ENCODE measurements around the gene TUBA4A. TPM values are rescaled to one million over a fixed set of nuclear protein-coding genes. Genes with fewer than 3 reads are reported as not detected.
"Not testable (repeated sequence)": the region's sequence is repeated elsewhere in the genome, so short reads cannot be mapped to it uniquely, and the experiment has no call there.

Gene TUBA4A
- total and polyA plus RNA-seq, 8 donors, result 18.7 to 141 (median 40.0) TPM

DNA sequence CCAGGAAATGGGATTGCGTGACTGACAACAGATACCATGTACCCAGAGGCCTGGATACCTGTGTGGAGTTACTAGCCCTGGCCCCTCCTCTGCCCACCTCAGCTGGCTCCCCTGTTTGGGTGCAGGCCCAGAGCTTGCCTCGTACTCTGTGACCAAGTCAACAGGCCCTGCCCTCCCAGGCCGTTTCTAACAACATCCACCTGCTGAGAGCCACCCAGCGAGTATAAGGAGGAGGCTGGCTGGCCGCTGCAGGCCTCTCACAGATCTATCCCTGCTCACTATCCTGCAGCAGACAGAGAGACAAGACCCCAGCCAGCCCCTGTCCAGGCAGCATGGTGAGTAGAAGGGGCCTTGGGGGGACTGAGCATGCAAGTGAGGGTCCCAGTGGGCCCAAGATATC lies 12.5 kb upstream of the TUBA4A start:
- Histone ChIP-seq H3K4me3 (no peak overlapping the region), H3K9me3 (no peaks in the 10 kb centered on the region), H3K27ac (no peak overlapping the region), H3K27me3 (peaks cover 0 to 4% (median 0%) of the 10 kb centered on the region in 3 donors), H3K36me3 (no peaks in the 10 kb centered on the region), H3K4me1 (peaks cover 0 to 6% (median 0%) of the 10 kb centered on the region in 4 donors)
- intact Hi-C loops (cut with DNase I; ENCODE audit: low total_unique reads), result no loop called here
- TF ChIP-seq CTCF (IDR thresholded peaks at IDR 0.05) (no peak), POLR2A (IDR thresholded peaks at IDR 0.05) (no peak), POLR2AphosphoS5 (IDR thresholded peaks at IDR 0.05) (no peak), EP300 (IDR thresholded peaks at IDR 0.05) (no peak)
- peak in 1 of 2 donors; percentile 10 for DNase-seq
- WGBS, 5 donors, result 62 to 83% (median 76%) methylated on average over 4 to 5 of the region's 5 CpGs

DNA sequence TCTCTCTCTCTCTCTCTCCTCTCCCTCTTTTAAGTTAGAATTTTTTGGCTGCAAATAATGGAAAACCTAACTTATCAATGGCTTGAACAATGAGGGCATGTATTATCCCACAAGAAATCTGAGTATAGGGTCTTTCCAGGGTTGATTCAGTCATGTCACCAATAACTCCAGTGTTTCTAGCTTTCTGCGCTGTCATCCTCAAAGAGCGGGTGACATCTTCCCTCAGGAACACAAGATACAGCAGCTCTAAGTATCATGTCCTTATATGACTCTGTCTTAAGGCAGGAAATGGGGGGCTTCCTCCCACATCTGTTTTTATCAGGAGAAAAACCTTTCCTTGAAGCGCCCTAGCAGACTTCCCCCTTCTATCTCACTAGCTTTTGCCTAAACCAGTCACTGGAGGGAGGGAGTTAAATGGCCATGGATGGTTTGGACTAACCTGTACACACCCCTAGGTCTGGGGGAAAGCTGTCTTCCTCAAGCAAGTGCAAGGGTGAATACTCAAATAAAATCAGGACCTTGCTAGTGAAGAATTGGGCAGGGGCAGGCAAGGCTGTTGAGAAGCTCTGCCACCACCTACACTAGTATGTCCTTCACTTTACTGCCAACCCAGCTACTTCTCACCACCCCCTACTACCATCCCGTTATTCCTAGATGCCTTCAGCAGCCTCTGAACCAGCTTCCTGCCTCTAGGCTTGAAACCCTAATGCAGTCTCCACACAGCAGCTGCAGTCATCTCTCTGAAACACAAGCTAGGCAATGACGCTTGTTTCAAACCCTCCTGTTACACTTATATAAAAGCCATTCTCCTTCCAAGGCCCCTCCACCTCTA lies 7.5 kb upstream of the TUBA4A start:
- DNase-seq, result no peak
- 62 to 68% (median 65%) methylated on average over 5 of the region's 5 CpGs for WGBS, 5 donors
- H3K27me3 ChIP-seq, result peaks cover 0 to 24% (median 4%) of the 10 kb centered on the region in 3 donors
- H3K9me3 ChIP-seq, result no peaks in the 10 kb centered on the region
- no peaks in the 10 kb centered on the region for H3K36me3 ChIP-seq
- H3K4me3 ChIP-seq, result no peak overlapping the region
- H3K27ac ChIP-seq, result no peak overlapping the region
- intact Hi-C loops (cut with DNase I; ENCODE audit: low total_unique reads), result no loop called here
- TF ChIP-seq POLR2A (IDR thresholded peaks at IDR 0.05), result no peak
- TF ChIP-seq EP300 (IDR thresholded peaks at IDR 0.05), result no peak
- no peak for TF ChIP-seq POLR2AphosphoS5 (IDR thresholded peaks at IDR 0.05)
- no peak for TF ChIP-seq CTCF (IDR thresholded peaks at IDR 0.05)
- no peaks in the 10 kb centered on the region for H3K4me1 ChIP-seq

DNA sequence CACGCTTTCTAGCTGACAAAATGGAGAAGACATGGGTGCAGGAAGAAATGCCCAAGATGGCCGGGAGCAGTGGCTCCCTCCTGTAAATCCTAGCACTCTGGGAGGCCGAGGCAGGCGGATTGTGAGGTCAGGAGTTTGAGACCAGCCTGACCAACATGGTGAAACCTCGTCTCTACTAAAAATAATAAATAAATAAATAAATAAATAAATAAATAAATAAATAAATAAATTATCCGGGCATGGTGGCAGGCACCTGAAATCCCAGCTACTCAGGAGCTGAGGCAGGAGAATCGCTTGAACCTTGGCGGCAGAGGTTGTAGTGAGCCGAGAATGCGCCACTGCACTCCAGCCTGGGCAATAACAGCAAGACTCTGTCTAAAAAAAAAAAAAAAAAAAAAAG lies 5.2 kb upstream of the TUBA4A start:
- H3K27ac ChIP-seq; H3K9me3 ChIP-seq; DNase-seq; H3K36me3 ChIP-seq; H3K4me3 ChIP-seq; intact Hi-C loops (cut with DNase I; ENCODE audit: low total_unique reads): not testable (repeated sequence)
- WGBS, 5 donors, result 83 to 90% (median 86%) methylated on average over 10 of the region's 10 CpGs
- peaks cover 0 to 24% (median 4%) of the 10 kb centered on the region in 3 donors for H3K27me3 ChIP-seq
- H3K4me1 ChIP-seq, result peaks cover 9 to 14% (median 12%) of the 10 kb centered on the region in 4 donors

DNA sequence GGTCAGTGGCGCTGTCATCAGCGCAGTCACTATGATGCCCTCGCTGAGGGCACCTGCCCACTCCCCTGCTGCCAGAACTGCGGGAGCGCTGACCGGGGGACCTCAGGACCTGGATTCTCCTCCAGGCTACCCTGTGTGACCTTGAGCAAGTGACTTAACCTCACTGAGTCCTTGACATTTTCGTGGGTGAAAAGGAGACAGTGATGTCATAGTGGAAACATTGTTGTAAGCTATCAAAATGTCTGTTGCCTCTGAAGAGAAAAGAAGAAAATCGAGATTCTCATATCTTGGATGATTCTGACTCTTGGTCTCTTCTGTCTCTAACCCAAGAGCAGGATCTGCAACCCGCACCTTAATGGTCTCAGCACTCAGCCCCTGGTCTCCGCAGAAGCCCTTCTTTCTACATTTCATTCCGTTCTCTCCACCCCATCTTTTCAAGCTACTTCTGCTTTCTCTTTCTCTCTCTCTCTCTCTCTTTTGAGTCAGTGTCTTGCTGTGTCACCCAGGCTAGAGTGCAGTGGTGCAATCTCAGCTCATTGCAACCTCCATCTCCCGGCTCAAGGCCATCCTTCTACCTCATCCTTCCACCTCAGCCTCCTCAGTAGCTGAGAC lies 978 bp upstream of the TUBA4A start:
- 23 to 26% (median 23%) methylated on average over 11 to 12 of the region's 12 CpGs for WGBS, 5 donors
- intact Hi-C loops (cut with DNase I; ENCODE audit: low total_unique reads), result no loop called here
- Histone ChIP-seq H3K36me3 (peaks cover 12 to 18% (median 16%) of the 10 kb centered on the region in 4 donors), H3K27ac (peak overlapping the region; percentile 88 to 98 (median 94)), H3K9me3 (no peaks in the 10 kb centered on the region), H3K4me1 (peaks cover 49 to 54% (median 51%) of the 10 kb centered on the region in 4 donors), H3K27me3 (peaks cover 0 to 11% (median 0%) of the 10 kb centered on the region in 3 donors), H3K4me3 (peak overlapping the region; percentile 59 to 75 (median 72))
- TF ChIP-seq EP300 (IDR thresholded peaks at IDR 0.05) (no peak), POLR2AphosphoS5 (IDR thresholded peaks at IDR 0.05) (peak in 1 of 3 donors; percentile 35)
- DNase-seq, result no peak

GRCh38 chr2:219252900-219253752 lies 592 bp downstream of the TUBA4A start, which contains the start of gene TUBA4B:
Gene TUBA4B, plus strand, starts transcription at chr2:219253243. Its CDS starts 165 bp downstream, at chr2:219253408.
- peak; percentile 50 to 62 for DNase-seq
- no peaks in the 10 kb centered on the region for H3K9me3 ChIP-seq

More at GRCh38 chr2:219252900-219253752, 592 bp downstream of the TUBA4A start, which contains the start of gene TUBA4B:
- WGBS, 5 donors, result 1 to 3% (median 2%) methylated on average over 33 to 49 of the region's 49 CpGs
- intact Hi-C loops (cut with DNase I; ENCODE audit: low total_unique reads), result no loop called here
- H3K4me1 ChIP-seq, result peaks cover 64 to 70% (median 67%) of the 10 kb centered on the region in 4 donors
- peak within 1 kb of the TSS; percentile 59 to 75 (median 72) for H3K4me3 ChIP-seq
- H3K27me3 ChIP-seq, result peaks cover 0 to 3% (median 0%) of the 10 kb centered on the region in 3 donors
- H3K36me3 ChIP-seq, result peaks cover 14 to 26% (median 21%) of the 10 kb centered on the region in 4 donors
- H3K27ac ChIP-seq, result peak within 1 kb of the TSS; percentile 88 to 98 (median 94)
- TF ChIP-seq POLR2AphosphoS5 (IDR thresholded peaks at IDR 0.05) (peak in 1 of 3 donors; percentile 37), EP300 (IDR thresholded peaks at IDR 0.05) (no peak), POLR2A (IDR thresholded peaks at IDR 0.05) (no peak), CTCF (IDR thresholded peaks at IDR 0.05) (no peak)

Data from stomach (tissue), 9 donors.